ENCODE results near the gene PRR36.

DNA sequence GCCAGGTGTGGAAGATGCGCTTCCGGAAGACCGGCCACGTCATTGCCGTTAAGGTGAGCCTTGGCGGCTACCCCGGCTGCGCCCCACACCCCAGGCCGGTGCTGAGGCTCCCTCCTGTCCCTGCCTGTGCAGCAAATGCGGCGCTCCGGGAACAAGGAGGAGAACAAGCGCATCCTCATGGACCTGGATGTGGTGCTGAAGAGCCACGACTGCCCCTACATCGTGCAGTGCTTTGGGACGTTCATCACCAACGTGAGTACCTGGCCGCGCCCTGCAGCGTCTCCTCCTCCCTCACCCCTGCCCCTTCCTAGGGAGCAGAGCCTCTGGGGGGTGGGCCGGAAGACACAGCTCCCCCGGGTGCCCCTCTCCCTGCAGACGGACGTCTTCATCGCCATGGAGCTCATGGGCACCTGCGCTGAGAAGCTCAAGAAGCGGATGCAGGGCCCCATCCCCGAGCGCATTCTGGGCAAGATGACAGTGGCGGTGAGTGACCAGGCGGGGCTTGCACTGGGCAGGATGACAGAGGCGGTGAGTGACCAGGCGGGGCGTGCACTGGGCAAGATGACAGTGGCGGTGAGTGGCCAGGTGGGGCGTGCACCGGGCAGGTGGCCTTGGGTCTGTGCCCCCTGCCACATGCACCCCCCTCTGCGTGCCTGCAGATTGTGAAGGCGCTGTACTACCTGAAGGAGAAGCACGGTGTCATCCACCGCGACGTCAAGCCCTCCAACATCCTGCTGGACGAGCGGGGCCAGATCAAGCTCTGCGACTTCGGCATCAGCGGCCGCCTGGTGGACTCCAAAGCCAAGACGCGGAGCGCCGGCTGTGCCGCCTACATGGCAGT is 36.4 kb upstream of the PRR36 start:
- TF ChIP-seq, protein P1, sequence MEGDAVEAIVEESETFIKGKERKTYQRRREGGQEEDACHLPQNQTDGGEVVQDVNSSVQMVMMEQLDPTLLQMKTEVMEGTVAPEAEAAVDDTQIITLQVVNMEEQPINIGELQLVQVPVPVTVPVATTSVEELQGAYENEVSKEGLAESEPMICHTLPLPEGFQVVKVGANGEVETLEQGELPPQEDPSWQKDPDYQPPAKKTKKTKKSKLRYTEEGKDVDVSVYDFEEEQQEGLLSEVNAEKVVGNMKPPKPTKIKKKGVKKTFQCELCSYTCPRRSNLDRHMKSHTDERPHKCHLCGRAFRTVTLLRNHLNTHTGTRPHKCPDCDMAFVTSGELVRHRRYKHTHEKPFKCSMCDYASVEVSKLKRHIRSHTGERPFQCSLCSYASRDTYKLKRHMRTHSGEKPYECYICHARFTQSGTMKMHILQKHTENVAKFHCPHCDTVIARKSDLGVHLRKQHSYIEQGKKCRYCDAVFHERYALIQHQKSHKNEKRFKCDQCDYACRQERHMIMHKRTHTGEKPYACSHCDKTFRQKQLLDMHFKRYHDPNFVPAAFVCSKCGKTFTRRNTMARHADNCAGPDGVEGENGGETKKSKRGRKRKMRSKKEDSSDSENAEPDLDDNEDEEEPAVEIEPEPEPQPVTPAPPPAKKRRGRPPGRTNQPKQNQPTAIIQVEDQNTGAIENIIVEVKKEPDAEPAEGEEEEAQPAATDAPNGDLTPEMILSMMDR (IDR thresholded peaks at IDR 0.05), result no peak
- TF ChIP-seq POLR2A (IDR thresholded peaks at IDR 0.05), result no peak
- no peak for TF ChIP-seq EP300 (IDR thresholded peaks at IDR 0.05)
- no peak for TF ChIP-seq POLR2AphosphoS5 (IDR thresholded peaks at IDR 0.05)

Data from sigmoid colon (tissue), 4 donors.